Mammary epithelial cell (primary cell): ENCODE measurements around the gene RHCE.

Experiments used
- EZH2 ChIP-seq: IDR thresholded peaks from 2 replicates; pipeline ENCODE4 v1.6.1; 2012; ENCODE audit warnings: low read length, inconsistent platforms, borderline replicate concordance
- TF ChIP-seq, protein P1 (sequence below), 2 donors: IDR thresholded peaks in 1 of 2; conservative IDR thresholded peaks in 1 of 2; 2 replicates each; pipeline ENCODE4 v1.5.1; 2011 to 2012; ENCODE audit warnings: inconsistent platforms in 2 of 2, low read length in 2 of 2, mild to moderate bottlenecking in 2 of 2, control low read depth in 1 of 2, low read depth in 1 of 2; ENCODE audit not compliant: insufficient read depth in 1 of 2; ENCODE audit errors: extremely low read depth in 1 of 2

DNA sequence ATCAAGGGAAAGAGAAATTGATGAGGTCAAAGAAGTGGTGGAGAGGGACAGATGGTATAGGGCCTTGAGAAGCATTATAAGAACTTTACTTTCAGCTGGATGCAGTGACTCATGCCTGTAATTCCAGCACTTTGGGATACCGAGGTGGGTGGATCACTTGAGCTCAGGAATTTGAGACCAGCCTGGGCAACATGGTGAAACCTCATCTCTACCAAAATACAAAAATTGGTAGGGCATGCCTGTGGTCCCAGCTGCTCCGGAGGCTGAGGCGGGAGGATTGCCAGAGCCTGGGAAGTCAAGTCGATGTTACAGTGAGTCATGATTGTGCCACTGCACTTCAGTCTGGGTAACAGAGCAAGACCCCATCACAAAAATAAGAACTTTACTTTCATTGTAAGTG is 76.8 kb downstream of the RHCE start:
- TF ChIP-seq, protein P1, sequence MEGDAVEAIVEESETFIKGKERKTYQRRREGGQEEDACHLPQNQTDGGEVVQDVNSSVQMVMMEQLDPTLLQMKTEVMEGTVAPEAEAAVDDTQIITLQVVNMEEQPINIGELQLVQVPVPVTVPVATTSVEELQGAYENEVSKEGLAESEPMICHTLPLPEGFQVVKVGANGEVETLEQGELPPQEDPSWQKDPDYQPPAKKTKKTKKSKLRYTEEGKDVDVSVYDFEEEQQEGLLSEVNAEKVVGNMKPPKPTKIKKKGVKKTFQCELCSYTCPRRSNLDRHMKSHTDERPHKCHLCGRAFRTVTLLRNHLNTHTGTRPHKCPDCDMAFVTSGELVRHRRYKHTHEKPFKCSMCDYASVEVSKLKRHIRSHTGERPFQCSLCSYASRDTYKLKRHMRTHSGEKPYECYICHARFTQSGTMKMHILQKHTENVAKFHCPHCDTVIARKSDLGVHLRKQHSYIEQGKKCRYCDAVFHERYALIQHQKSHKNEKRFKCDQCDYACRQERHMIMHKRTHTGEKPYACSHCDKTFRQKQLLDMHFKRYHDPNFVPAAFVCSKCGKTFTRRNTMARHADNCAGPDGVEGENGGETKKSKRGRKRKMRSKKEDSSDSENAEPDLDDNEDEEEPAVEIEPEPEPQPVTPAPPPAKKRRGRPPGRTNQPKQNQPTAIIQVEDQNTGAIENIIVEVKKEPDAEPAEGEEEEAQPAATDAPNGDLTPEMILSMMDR (conservative IDR thresholded peaks at IDR 0.05 in 1 of 2, IDR thresholded peaks at IDR 0.05 in 1 of 2; ENCODE audit: extremely low read depth in 1 of 2, insufficient read depth in 1 of 2, low read depth in 1 of 2, low read length in 2 of 2): no peak
- no peak for TF ChIP-seq EZH2
